ENCODE results near the gene CRTC3. TPM values are rescaled to one million over a fixed set of nuclear protein-coding genes. Genes with fewer than 3 reads are reported as not detected.

CRTC3 gene
- total and polyA plus RNA-seq, 2 of the 13 experiments (the other 11 are each of a cell fraction or from before 2014, with no cell fraction given): 8.4 to 11.8 TPM

GRCh38 chr15:90489944-90490343, 39.8 kb upstream of the CRTC3 start (continued):
- no peak for TF ChIP-seq ZC3H13 (CRISPR knock-in tag; IDR thresholded peaks at IDR 0.05)
- no peak for TF ChIP-seq AHR (CRISPR knock-in tag; IDR thresholded peaks at IDR 0.05)
- TF ChIP-seq FOXA1 (IDR thresholded peaks at IDR 0.05): peak; percentile 99
- peak; percentile 99 for TF ChIP-seq FOXA1 (CRISPR knock-in tag; IDR thresholded peaks at IDR 0.05)
- peak; percentile 87 for TF ChIP-seq IKZF5 (CRISPR knock-in tag; IDR thresholded peaks at IDR 0.05)
- TF ChIP-seq DR1 (CRISPR knock-in tag; IDR thresholded peaks at IDR 0.05): no peak
- TF ChIP-seq MEF2D (CRISPR knock-in tag; IDR thresholded peaks at IDR 0.05): peak; percentile 93
- TF ChIP-seq KLF16 (CRISPR knock-in tag; IDR thresholded peaks at IDR 0.05): peak in 1 of 2 experiments; percentile 85; a peak in 2 of 4 replicates
- no peak for TF ChIP-seq ZNF879 (CRISPR knock-in tag; IDR thresholded peaks at IDR 0.05)
- no peak for TF ChIP-seq IKZF4 (CRISPR knock-in tag; IDR thresholded peaks at IDR 0.05; ENCODE audit: borderline replicate concordance, low read depth, not compliant biosample characterization)
- TF ChIP-seq ZNF10 (CRISPR knock-in tag; IDR thresholded peaks at IDR 0.05; ENCODE audit: borderline replicate concordance, low read depth): no peak
- no peak for TF ChIP-seq AFF4 (CRISPR knock-in tag; IDR thresholded peaks at IDR 0.05)
- no peak for TF ChIP-seq ZFX (CRISPR knock-in tag; IDR thresholded peaks at IDR 0.05; ENCODE audit: low read depth)
- peak; percentile 7 for TF ChIP-seq ZFP36 (IDR thresholded peaks at IDR 0.05; ENCODE audit: borderline replicate concordance, low read depth, low read length, partially characterized antibody)
- no peak for TF ChIP-seq KDM2A (CRISPR knock-in tag; IDR thresholded peaks at IDR 0.05; ENCODE audit: borderline replicate concordance, low read depth)
- TF ChIP-seq ZNF512B (CRISPR knock-in tag; IDR thresholded peaks at IDR 0.05; ENCODE audit: borderline replicate concordance): peak; percentile 89; the same call in 1 of the 2 replicates
- TF ChIP-seq ZNF883 (CRISPR knock-in tag; IDR thresholded peaks at IDR 0.05; ENCODE audit: not compliant biosample characterization): no peak
- peak; percentile 78 for TF ChIP-seq ZMYM3 (CRISPR knock-in tag; IDR thresholded peaks at IDR 0.05)
- no peak for TF ChIP-seq KLF13 (CRISPR knock-in tag; IDR thresholded peaks at IDR 0.05)
- peak; percentile 82 for TF ChIP-seq KDM4B (CRISPR knock-in tag; IDR thresholded peaks at IDR 0.05)
- TF ChIP-seq ZBTB20 (CRISPR knock-in tag; IDR thresholded peaks at IDR 0.05; ENCODE audit: borderline replicate concordance, low read depth): peak; percentile 99
- TF ChIP-seq TGIF2 (CRISPR knock-in tag; IDR thresholded peaks at IDR 0.05): peak; percentile 83; the same call in 1 of the 2 replicates
- TF ChIP-seq GTF3A (CRISPR knock-in tag; conservative IDR thresholded peaks at IDR 0.05): no peak
